Glutamatergic neuron (in vitro differentiated cells): ENCODE data around the gene OLFM1. TPM values are rescaled to one million over a fixed set of nuclear protein-coding genes. Genes with fewer than 3 reads are reported as not detected.

Source experiments
- DNase-seq: peaks from one replicate; pipeline ENCODE4 v3.0.0; 2022
- H3K27ac Mint-ChIP-seq: one replicate; pipeline ENCODE4 v1.8.0; 2020; ENCODE audit warnings: mild to moderate bottlenecking, mixed read lengths, inconsistent platforms; ENCODE audit not compliant: unreplicated experiment
- H3K27me3 Mint-ChIP-seq: one replicate; pipeline ENCODE4 v1.8.0; 2020; ENCODE audit warnings: mild to moderate bottlenecking, moderate library complexity, mixed read lengths, inconsistent platforms; ENCODE audit not compliant: unreplicated experiment
- H3K36me3 Mint-ChIP-seq: one replicate; pipeline ENCODE4 v1.8.0; 2020; ENCODE audit warnings: mild to moderate bottlenecking, mixed read lengths, inconsistent platforms; ENCODE audit not compliant: unreplicated experiment
- H3K4me1 Mint-ChIP-seq: one replicate; pipeline ENCODE4 v1.8.0; 2020; ENCODE audit warnings: mild to moderate bottlenecking, low read depth, mixed read lengths, inconsistent platforms; ENCODE audit not compliant: unreplicated experiment
- H3K4me3 Mint-ChIP-seq: one replicate; pipeline ENCODE4 v1.8.0; 2020; ENCODE audit warnings: mild to moderate bottlenecking, mixed read lengths, inconsistent platforms; ENCODE audit not compliant: unreplicated experiment
- H3K9me3 Mint-ChIP-seq: one replicate; pipeline ENCODE4 v1.8.0; 2020; ENCODE audit warnings: mild to moderate bottlenecking, moderate library complexity, mixed read lengths, inconsistent platforms; ENCODE audit not compliant: unreplicated experiment
- CTCF ChIP-seq: fragments of 200-600 bp; sonication (generic); IDR thresholded peaks from one replicate; pipeline ENCODE4 v1.5.0; 2021; ENCODE audit not compliant: partially characterized antibody, unreplicated experiment
- total RNA-seq: library from RNA; stranded (reverse); fragmentation: NEBNext Ultra II Directional; extraction: Animal tissue kit (Norgen Biotek cat#: 25700); gene quantifications from one replicate; pipeline ENCODE4 v1.2.1, GENCODE V29; 2021; ENCODE audit not compliant: unreplicated experiment

The OLFM1 gene
- total RNA-seq, 1 donor from 2014 or later, result 387 TPM

- TF ChIP-seq CTCF, result no peak
- peaks cover 14% of the 10 kb centered on the region for H3K9me3 Mint-ChIP-seq
- H3K27me3 Mint-ChIP-seq, result peaks cover 10% of the 10 kb centered on the region
- H3K4me1 Mint-ChIP-seq, result peaks cover 34% of the 10 kb centered on the region
- no peak for DNase-seq
- H3K4me3 Mint-ChIP-seq, result no peak overlapping the region
- H3K36me3 Mint-ChIP-seq, result peaks cover 9% of the 10 kb centered on the region
- H3K27ac Mint-ChIP-seq, result peak overlapping the region; percentile 22
These were observed 78.5 kb downstream of the OLFM1 start for GRCh38 chr9:135165756-135166519.

GRCh38 chr9:135166565-135166964, 79.1 kb downstream of the OLFM1 start:
- peaks cover 8% of the 10 kb centered on the region for H3K27me3 Mint-ChIP-seq
- H3K27ac Mint-ChIP-seq, result no peak overlapping the region
- peaks cover 9% of the 10 kb centered on the region for H3K36me3 Mint-ChIP-seq
- no peak for TF ChIP-seq CTCF
- H3K9me3 Mint-ChIP-seq, result peaks cover 13% of the 10 kb centered on the region
- H3K4me3 Mint-ChIP-seq, result no peak overlapping the region
- DNase-seq, result no peak
- peaks cover 34% of the 10 kb centered on the region for H3K4me1 Mint-ChIP-seq

- Mint-ChIP-seq H3K4me1 (peaks cover 34% of the 10 kb centered on the region), H3K4me3 (peak overlapping the region; percentile 55), H3K27me3 (peaks cover 9% of the 10 kb centered on the region), H3K9me3 (peaks cover 13% of the 10 kb centered on the region), H3K36me3 (peaks cover 9% of the 10 kb centered on the region), H3K27ac (peak overlapping the region; percentile 86)
- DNase-seq, result no peak
- no peak for TF ChIP-seq CTCF
These were observed 79.9 kb downstream of the OLFM1 start for GRCh38 chr9:135167356-135167755.

- DNase-seq, result no peak
- Mint-ChIP-seq H3K4me3 (no peak overlapping the region), H3K4me1 (peaks cover 34% of the 10 kb centered on the region), H3K27ac (peak overlapping the region; percentile 83), H3K9me3 (peaks cover 13% of the 10 kb centered on the region), H3K36me3 (peaks cover 9% of the 10 kb centered on the region), H3K27me3 (peaks cover 9% of the 10 kb centered on the region)
- no peak for TF ChIP-seq CTCF
These were observed 80.6 kb downstream of the OLFM1 start for GRCh38 chr9:135167849-135168655.
